Tibial nerve (tissue), 4 donors: ENCODE measurements around the gene HEPACAM2. TPM values are rescaled to one million over a fixed set of nuclear protein-coding genes. Genes with fewer than 3 reads are reported as not detected.

Experiments
- DNase-seq, 2 donors: peaks; one replicate each; pipeline ENCODE4 v3.0.0-alpha.2; 2019; ENCODE audit warnings: low spot score in 2 of 2
- H3K27ac ChIP-seq, 4 donors: fragments of 200-600 bp; sonication (generic) in 3 of 4; one replicate each; pipeline ENCODE4 v1.5.1; 2017 to 2019; ENCODE audit warnings: mild to moderate bottlenecking in 1 of 4
- H3K27me3 ChIP-seq, 2 donors: fragments of 200-600 bp; sonication (generic) in 1 of 2; one replicate each; pipeline versions ENCODE4 v1.5.1 to v1.6.0; 2017 to 2019
- H3K36me3 ChIP-seq, 3 donors: fragments of 200-600 bp; sonication (generic); one replicate each; pipeline ENCODE4 v1.5.1; 2018 to 2019
- H3K4me1 ChIP-seq, 4 donors: fragments of 200-600 bp; sonication (generic) in 3 of 4; one replicate each; pipeline ENCODE4 v1.5.1; 2017 to 2019
- H3K4me3 ChIP-seq, 4 donors: fragments of 200-600 bp; sonication (generic) in 3 of 4; one replicate each; pipeline ENCODE4 v1.5.1; 2017 to 2019; ENCODE audit warnings: mild to moderate bottlenecking in 1 of 4, moderate library complexity in 1 of 4
- H3K9me3 ChIP-seq, 4 donors: fragments of 200-600 bp; sonication (generic) in 3 of 4; one replicate each; pipeline ENCODE4 v1.5.1; 2017 to 2019
- EP300 ChIP-seq, 2 donors: sonication (generic); formaldehyde crosslinking; IDR thresholded peaks; one replicate each; pipeline ENCODE4 v1.6.1; 2017; ENCODE audit warnings: antibody characterized with exemption in 2 of 2, mild to moderate bottlenecking in 1 of 2
- POLR2A ChIP-seq, 2 donors: fragments of 450-650 bp; IDR thresholded peaks; one replicate each; pipeline ENCODE4 v1.6.1; 2017; ENCODE audit warnings: antibody characterized with exemption in 2 of 2, mild to moderate bottlenecking in 2 of 2, moderate library complexity in 2 of 2
- WGBS, 2 donors: methylation state at CpG; one replicate each; pipeline ENCODE4 v1.1.5; 2018; 5-methylcytosine and 5-hydroxymethylcytosine counted together
- total RNA-seq, 4 donors: library from RNA; depleted of rRNA; stranded (reverse); fragments of >200 nt; gene quantifications; one replicate each; pipeline ENCODE4 v1.1.0, GENCODE V29; 2016
- TF ChIP-seq, protein P1 (sequence below), 5 experiments: fragments of 200-600 bp in 3 of 5; fragments of 450-650 bp in 2 of 5; sonication (generic) in 3 of 5; IDR thresholded peaks; one replicate each; pipeline ENCODE4 v1.5.1; 2016 to 2019; ENCODE audit warnings: antibody characterized with exemption in 5 of 5, mild to moderate bottlenecking in 3 of 5, moderate library complexity in 2 of 5

Gene HEPACAM2
- total RNA-seq, 4 donors from 2014 or later, result not detected

DNA sequence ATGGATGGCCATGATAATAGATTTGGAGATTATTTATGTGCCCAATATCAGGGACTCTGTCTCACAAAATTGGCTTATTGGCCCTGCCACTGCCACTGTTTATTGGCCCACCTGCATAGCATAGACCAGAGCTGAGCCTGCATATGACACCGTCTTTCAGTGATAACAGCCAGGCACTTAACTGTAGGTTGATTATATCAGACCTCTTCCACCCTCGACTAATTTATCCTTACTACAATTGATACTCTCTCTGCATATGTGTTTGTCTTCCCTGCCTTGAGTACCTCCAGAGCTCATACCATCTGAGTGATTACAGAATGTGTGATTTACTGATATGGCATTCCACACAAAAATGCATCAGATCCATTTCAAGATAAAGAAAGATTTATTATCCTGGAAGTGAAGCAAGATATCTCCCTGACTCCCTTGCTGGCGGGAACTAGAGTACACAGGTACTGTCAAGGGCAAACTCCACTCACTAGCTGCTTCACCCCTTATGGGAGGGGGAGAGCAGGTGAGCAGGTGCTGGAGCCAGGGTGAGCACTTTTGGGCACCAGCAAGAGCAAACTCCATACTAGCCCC, 65.0 kb downstream of the HEPACAM2 start:
- Histone ChIP-seq H3K27ac (no peak overlapping the region), H3K4me3 (no peak overlapping the region), H3K36me3 (no peaks in the 10 kb centered on the region), H3K4me1 (no peaks in the 10 kb centered on the region), H3K27me3 (no peaks in the 10 kb centered on the region), H3K9me3 (peaks cover 0 to 6% (median 0%) of the 10 kb centered on the region in 4 donors)
- no peak for TF ChIP-seq POLR2A (IDR thresholded peaks at IDR 0.05)
- no peak for TF ChIP-seq EP300 (IDR thresholded peaks at IDR 0.05)
- TF ChIP-seq, protein P1, sequence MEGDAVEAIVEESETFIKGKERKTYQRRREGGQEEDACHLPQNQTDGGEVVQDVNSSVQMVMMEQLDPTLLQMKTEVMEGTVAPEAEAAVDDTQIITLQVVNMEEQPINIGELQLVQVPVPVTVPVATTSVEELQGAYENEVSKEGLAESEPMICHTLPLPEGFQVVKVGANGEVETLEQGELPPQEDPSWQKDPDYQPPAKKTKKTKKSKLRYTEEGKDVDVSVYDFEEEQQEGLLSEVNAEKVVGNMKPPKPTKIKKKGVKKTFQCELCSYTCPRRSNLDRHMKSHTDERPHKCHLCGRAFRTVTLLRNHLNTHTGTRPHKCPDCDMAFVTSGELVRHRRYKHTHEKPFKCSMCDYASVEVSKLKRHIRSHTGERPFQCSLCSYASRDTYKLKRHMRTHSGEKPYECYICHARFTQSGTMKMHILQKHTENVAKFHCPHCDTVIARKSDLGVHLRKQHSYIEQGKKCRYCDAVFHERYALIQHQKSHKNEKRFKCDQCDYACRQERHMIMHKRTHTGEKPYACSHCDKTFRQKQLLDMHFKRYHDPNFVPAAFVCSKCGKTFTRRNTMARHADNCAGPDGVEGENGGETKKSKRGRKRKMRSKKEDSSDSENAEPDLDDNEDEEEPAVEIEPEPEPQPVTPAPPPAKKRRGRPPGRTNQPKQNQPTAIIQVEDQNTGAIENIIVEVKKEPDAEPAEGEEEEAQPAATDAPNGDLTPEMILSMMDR (IDR thresholded peaks at IDR 0.05), result no peak
- DNase-seq, result no peak
- WGBS, 2 donors, result 90 to 93% methylated on average over 3 of the region's 3 CpGs

DNA sequence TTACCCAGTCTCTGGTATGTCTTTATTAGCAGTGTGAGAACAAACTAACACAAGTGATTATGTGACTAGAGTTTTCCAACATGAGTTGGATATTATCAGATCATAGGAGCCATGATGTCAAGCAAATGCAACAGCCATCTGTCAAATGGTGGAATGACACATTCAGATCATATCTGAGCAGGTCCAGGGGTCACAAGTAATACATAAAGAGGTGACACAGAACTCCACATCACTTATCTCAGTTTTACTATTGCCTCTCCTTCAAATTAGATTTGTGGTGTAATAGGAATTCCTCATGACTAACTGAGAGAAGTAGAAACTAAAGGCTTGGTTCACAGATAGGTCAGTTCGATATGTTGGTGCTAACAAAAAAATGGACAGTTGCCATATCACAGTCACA, 65.9 kb downstream of the HEPACAM2 start:
- H3K4me3 ChIP-seq, result no peak overlapping the region
- DNase-seq, result no peak
- no peak overlapping the region for H3K27ac ChIP-seq
- TF ChIP-seq, protein P1 (IDR thresholded peaks at IDR 0.05), result no peak
- TF ChIP-seq POLR2A (IDR thresholded peaks at IDR 0.05) (no peak), EP300 (IDR thresholded peaks at IDR 0.05) (no peak)
- H3K9me3 ChIP-seq, result peaks cover 0 to 6% (median 0%) of the 10 kb centered on the region in 4 donors
- H3K27me3 ChIP-seq, result no peaks in the 10 kb centered on the region
- 68 to 76% methylated on average over 1 of the region's 1 CpG for WGBS, 2 donors
- H3K36me3 ChIP-seq, result no peaks in the 10 kb centered on the region
- no peaks in the 10 kb centered on the region for H3K4me1 ChIP-seq

DNA sequence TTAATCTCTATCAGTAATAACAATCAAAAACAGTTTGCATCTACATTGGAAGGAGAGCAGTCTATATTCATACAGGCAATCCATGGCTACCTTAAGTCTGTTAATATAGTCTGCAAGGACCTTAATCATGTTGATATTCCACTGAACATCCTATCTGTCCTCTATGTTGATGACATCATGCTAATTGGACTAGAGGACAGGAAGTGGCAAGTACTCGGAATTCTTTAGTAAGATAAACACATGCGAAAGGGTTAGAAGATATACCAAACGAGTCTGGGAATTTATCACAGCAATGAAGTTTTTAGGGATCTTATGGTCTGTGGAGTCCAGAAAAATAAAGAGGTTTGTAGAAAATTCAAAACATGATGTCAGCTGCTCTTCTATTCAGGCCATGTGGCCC, 66.8 kb downstream of the HEPACAM2 start:
- TF ChIP-seq, protein P1 (IDR thresholded peaks at IDR 0.05), result no peak
- TF ChIP-seq POLR2A (IDR thresholded peaks at IDR 0.05), result no peak
- no peak for TF ChIP-seq EP300 (IDR thresholded peaks at IDR 0.05)
- H3K27me3 ChIP-seq, result no peaks in the 10 kb centered on the region
- H3K4me3 ChIP-seq, result no peak overlapping the region
- no peaks in the 10 kb centered on the region for H3K4me1 ChIP-seq
- H3K9me3 ChIP-seq, result peaks cover 0 to 6% (median 0%) of the 10 kb centered on the region in 4 donors
- no peak overlapping the region for H3K27ac ChIP-seq
- no peak for DNase-seq
- 59 to 60% methylated on average over 3 of the region's 3 CpGs for WGBS, 2 donors
- no peaks in the 10 kb centered on the region for H3K36me3 ChIP-seq

DNA sequence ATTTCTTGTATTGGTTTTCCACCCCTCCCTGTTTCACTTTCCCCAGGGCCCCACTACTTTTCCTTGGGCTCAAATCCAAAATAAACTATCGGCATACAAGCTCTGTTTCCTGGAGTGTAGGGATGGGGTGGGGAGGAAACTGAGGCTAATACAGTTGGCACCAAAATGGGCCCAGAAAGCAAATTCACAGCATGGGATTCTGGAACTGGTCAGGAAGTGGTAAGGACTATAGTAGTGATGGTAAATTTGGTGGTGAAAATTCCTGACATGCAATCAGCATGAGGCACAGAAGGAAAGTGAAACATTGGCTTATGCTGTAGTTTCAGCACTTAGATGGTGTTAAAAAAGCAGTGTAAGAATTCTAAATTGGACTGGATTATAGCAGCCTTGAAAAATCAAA, 69.4 kb downstream of the HEPACAM2 start:
- H3K27me3 ChIP-seq, result no peaks in the 10 kb centered on the region
- no peak overlapping the region for H3K4me3 ChIP-seq
- WGBS, 2 donors, result 41 to 50% methylated on average over 1 of the region's 1 CpG
- no peak for DNase-seq
- H3K9me3 ChIP-seq, result peaks cover 0 to 2% (median 0%) of the 10 kb centered on the region in 4 donors
- H3K4me1 ChIP-seq, result no peaks in the 10 kb centered on the region
- no peak overlapping the region for H3K27ac ChIP-seq
- no peak for TF ChIP-seq EP300 (IDR thresholded peaks at IDR 0.05)
- no peak for TF ChIP-seq POLR2A (IDR thresholded peaks at IDR 0.05)
- TF ChIP-seq, protein P1 (IDR thresholded peaks at IDR 0.05), result no peak
- no peaks in the 10 kb centered on the region for H3K36me3 ChIP-seq

DNA sequence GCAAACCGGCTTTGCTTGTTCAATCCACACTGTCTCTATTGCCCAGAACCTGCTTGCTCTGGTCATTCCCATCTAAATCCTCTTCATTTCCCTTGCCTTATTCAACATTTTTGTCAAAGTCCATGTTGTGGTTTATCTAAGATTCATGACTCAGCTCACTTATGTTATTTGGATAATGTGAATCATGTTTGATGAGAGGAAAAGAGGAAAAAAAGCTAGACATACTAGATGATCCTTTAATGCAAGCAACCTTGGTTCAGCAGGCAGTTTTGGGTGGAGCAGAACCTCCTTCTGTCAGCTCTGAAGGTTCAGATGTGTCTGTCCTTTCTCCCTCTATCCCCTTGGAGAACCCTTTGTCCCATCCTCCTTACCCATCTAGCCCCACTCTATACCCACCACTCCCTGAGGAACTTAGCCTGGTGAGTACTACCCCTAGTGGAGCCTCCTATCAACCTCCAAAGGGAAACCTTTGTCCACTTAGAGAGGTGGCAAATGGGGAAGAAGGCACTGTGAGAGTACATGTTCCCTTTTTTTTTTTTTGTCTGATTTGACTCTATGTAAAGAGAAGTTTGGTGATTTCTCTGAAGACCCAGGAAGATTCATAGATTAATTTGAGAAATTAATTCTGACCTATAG, 76.0 kb downstream of the HEPACAM2 start:
- 95 to 100% methylated on average over 1 of the region's 1 CpG for WGBS, 2 donors
- Histone ChIP-seq H3K27ac (no peak overlapping the region), H3K9me3 (no peaks in the 10 kb centered on the region), H3K4me3 (no peak overlapping the region), H3K36me3 (peaks cover 0 to 5% (median 0%) of the 10 kb centered on the region in 3 donors), H3K27me3 (no peaks in the 10 kb centered on the region), H3K4me1 (peaks cover 0 to 28% (median 8%) of the 10 kb centered on the region in 4 donors)
- DNase-seq, result no peak
- TF ChIP-seq POLR2A (IDR thresholded peaks at IDR 0.05) (no peak), EP300 (IDR thresholded peaks at IDR 0.05) (no peak)
- TF ChIP-seq, protein P1 (IDR thresholded peaks at IDR 0.05), result no peak
